Activated CD4-positive, alpha-beta T cell treated with anti-CD3 and anti-CD28 coated beads for 1 hour (primary cell): ENCODE measurements around the gene SCNN1G.

ENCODE experiments used
- DNase-seq: peaks from one replicate; pipeline ENCODE4 v3.0.0-alpha.2; 2020

The SCNN1G gene

GRCh38 chr16:23155445-23156049, 27.0 kb upstream of the SCNN1G start:
- DNase-seq, result no peak

- DNase-seq, result no peak
Measured at GRCh38 chr16:23156110-23156509, 26.4 kb upstream of the SCNN1G start.

- DNase-seq, result no peak
Measured at GRCh38 chr16:23156946-23157460, 25.5 kb upstream of the SCNN1G start.

GRCh38 chr16:23158114-23158513, 24.4 kb upstream of the SCNN1G start:
- no peak for DNase-seq

GRCh38 chr16:23160082-23160481, 22.5 kb upstream of the SCNN1G start:
- DNase-seq, result no peak

- no peak for DNase-seq
Measured at GRCh38 chr16:23160574-23160973, 22.0 kb upstream of the SCNN1G start.

- DNase-seq, result no peak
Measured at GRCh38 chr16:23163921-23164320, 18.6 kb upstream of the SCNN1G start.

GRCh38 chr16:23164736-23165135, 17.8 kb upstream of the SCNN1G start:
- DNase-seq, result no peak

GRCh38 chr16:23172583-23172982, 10.0 kb upstream of the SCNN1G start:
- no peak for DNase-seq

- DNase-seq, result no peak
Measured at GRCh38 chr16:23172994-23173393, 9.6 kb upstream of the SCNN1G start.

GRCh38 chr16:23174622-23175021, 7.9 kb upstream of the SCNN1G start:
- DNase-seq, result no peak

GRCh38 chr16:23175651-23176050, 6.9 kb upstream of the SCNN1G start:
- no peak for DNase-seq

- no peak for DNase-seq
Measured at GRCh38 chr16:23181506-23181905, 1.0 kb upstream of the SCNN1G start.

- DNase-seq, result peak; percentile 52
Measured at GRCh38 chr16:23182206-23182678, 303 bp upstream of the SCNN1G start.

- DNase-seq, result no peak
Measured at GRCh38 chr16:23183543-23183862, 958 bp downstream of the SCNN1G start.

- no peak for DNase-seq
Measured at GRCh38 chr16:23185656-23186055, 3.1 kb downstream of the SCNN1G start.

GRCh38 chr16:23186171-23186570, 3.6 kb downstream of the SCNN1G start:
- DNase-seq, result no peak

- no peak for DNase-seq
Measured at GRCh38 chr16:23187341-23187740, 4.8 kb downstream of the SCNN1G start.

- no peak for DNase-seq
Measured at GRCh38 chr16:23188911-23189310, 6.4 kb downstream of the SCNN1G start.

GRCh38 chr16:23194497-23195221, 12.1 kb downstream of the SCNN1G start:
- no peak for DNase-seq

- DNase-seq, result no peak
Measured at GRCh38 chr16:23195366-23195978, 12.9 kb downstream of the SCNN1G start.

- no peak for DNase-seq
Measured at GRCh38 chr16:23196539-23196938, 14.0 kb downstream of the SCNN1G start.

- no peak for DNase-seq
Measured at GRCh38 chr16:23202166-23202565, 19.6 kb downstream of the SCNN1G start.

- no peak for DNase-seq
Measured at GRCh38 chr16:23206986-23207385, 24.4 kb downstream of the SCNN1G start.
